ENCODE results near the gene SMAP1.

SMAP1 gene

GRCh38 chr6:70884074-70884983 is 216.6 kb downstream of the SMAP1 start:
- no peak overlapping the region for H3K4me3 ChIP-seq (ENCODE audit: low read depth, low read length)

GRCh38 chr6:70886071-70886470 is 218.4 kb downstream of the SMAP1 start:
- no peak overlapping the region for H3K4me3 ChIP-seq (ENCODE audit: low read depth, low read length)

- no peak overlapping the region for H3K4me3 ChIP-seq (ENCODE audit: low read depth, low read length)
Measured at GRCh38 chr6:70886661-70887060, 219.0 kb downstream of the SMAP1 start.

DNA sequence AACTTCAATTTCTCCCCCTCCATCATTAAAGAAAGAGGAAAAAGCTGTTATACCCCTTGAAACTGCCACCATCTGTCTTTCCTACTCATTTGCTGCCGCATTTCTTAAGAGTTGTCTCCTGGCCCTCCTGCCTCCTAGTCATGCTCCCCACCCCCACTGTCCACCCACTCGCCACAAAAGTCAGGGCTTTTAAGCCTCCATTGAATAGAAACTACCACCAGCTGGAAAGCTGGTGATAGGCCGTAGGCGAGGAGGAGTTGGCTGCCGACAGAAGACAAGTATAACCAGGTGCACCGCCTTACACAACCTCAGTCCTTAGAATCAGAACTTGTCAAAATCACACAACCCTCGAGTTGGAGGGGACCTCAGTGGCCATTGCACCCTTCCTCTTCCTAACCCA is 221.6 kb downstream of the SMAP1 start:
- H3K4me3 ChIP-seq (ENCODE audit: low read depth, low read length) = no peak overlapping the region

DNA sequence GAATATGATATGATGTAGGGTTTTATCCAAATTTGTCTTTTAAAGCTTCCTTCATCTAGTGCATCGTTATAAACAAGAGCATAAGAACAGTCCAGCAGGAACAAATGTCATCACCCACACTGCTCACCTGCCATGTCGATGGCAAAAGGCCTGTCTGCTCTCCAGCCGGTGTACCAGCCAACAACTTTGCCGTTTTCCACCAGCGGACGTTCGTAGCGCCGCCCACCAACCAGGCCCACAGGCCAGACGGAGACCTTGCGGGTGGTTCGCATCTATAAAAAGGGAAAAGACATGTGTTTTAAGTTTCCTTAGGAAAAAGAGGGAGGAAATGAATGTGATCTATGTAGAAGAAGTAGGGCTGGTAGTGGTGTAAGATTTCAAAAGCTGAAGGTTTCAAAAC is 226.3 kb downstream of the SMAP1 start:
- H3K4me3 ChIP-seq (ENCODE audit: low read depth, low read length) = no peak overlapping the region

GRCh38 chr6:70900047-70900446 is 232.4 kb downstream of the SMAP1 start:
- H3K4me3 ChIP-seq (ENCODE audit: low read depth, low read length) = no peak overlapping the region

- no peak overlapping the region for H3K4me3 ChIP-seq (ENCODE audit: low read depth, low read length)
Measured at GRCh38 chr6:70901324-70901723, 233.6 kb downstream of the SMAP1 start.

- no peak overlapping the region for H3K4me3 ChIP-seq (ENCODE audit: low read depth, low read length)
Measured at GRCh38 chr6:70903665-70904452, 236.2 kb downstream of the SMAP1 start.

DNA sequence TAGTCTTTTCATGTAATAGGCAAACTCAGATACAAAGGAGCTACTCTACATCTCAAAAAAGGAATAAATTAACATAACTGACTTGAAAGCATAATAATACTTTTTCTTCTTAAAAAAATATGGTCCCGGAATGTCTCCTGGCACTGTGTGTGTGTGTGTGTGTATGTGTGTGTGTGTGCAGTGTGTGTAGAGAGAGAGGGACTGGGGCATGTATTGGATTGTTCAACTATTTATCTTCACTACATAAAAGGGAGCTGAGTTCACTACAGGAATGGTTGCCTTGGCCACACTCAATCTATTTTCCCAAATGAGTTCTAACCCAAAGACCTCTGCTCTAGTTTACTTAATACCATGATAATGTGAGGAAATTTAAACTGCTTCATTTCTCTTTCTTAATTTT is 238.1 kb downstream of the SMAP1 start:
- no peak overlapping the region for H3K4me3 ChIP-seq (ENCODE audit: low read depth, low read length)

Measured in iPS-11a (cell line).